Dendritic cell treated with granulocyte-macrophage colony-stimulating factor and Interleukin-4, amounts not matched to agents 40 ng/mL and 50 ng/mL, for 4 days (primary cell): ENCODE data around the gene GPRIN1.

Experiments used
- H3K27ac Mint-ChIP-seq: one replicate; pipeline ENCODE4 v1.8.0; 2022; ENCODE audit warnings: mild to moderate bottlenecking, mixed read lengths
- H3K27me3 Mint-ChIP-seq: one replicate; pipeline ENCODE4 v1.8.0; 2022; ENCODE audit warnings: mild to moderate bottlenecking, mixed read lengths
- H3K36me3 Mint-ChIP-seq: one replicate; pipeline ENCODE4 v1.8.0; 2022; ENCODE audit warnings: low read depth, mixed read lengths
- H3K4me1 Mint-ChIP-seq: one replicate; pipeline ENCODE4 v1.8.0; 2022; ENCODE audit warnings: low read depth, mixed read lengths
- H3K4me3 Mint-ChIP-seq: one replicate; pipeline ENCODE4 v1.8.0; 2022; ENCODE audit warnings: mild to moderate bottlenecking, moderate library complexity, mixed read lengths
- H3K9me3 Mint-ChIP-seq: one replicate; pipeline ENCODE4 v1.8.0; 2022; ENCODE audit warnings: mixed read lengths
- intact Hi-C: fragments of 100-400 bp; cut with micrococcal nuclease; formaldehyde crosslinking; loops from one replicate; pipeline ENCODE4 v1.15.0; 2022

The GPRIN1 gene

GRCh38 chr5:176609724-176610434, at the start of gene GPRIN1:
GPRIN1 (minus strand) TSS chr5:176610156; CDS start chr5:176599834, 10,322 bp downstream.
- H3K27me3 Mint-ChIP-seq, result peaks cover 57% of the 10 kb centered on the region
- H3K27ac Mint-ChIP-seq, result no peak within 1 kb of the TSS
- H3K4me1 Mint-ChIP-seq, result peaks cover 8% of the 10 kb centered on the region
- peak within 1 kb of the TSS; percentile 81 for H3K4me3 Mint-ChIP-seq
- no peaks in the 10 kb centered on the region for H3K9me3 Mint-ChIP-seq
- no peaks in the 10 kb centered on the region for H3K36me3 Mint-ChIP-seq
- intact Hi-C loops, result no loop called here

- no peaks in the 10 kb centered on the region for H3K9me3 Mint-ChIP-seq
- H3K4me3 Mint-ChIP-seq, result no peak overlapping the region
- peaks cover 33% of the 10 kb centered on the region for H3K36me3 Mint-ChIP-seq
- intact Hi-C loops, result loop anchor here (5.0 kb wide), 1 partner anchor 453 kb away; no protein-coding TSS in a partner anchor
- H3K4me1 Mint-ChIP-seq, result peaks cover 23% of the 10 kb centered on the region
- no peak overlapping the region for H3K27ac Mint-ChIP-seq
- H3K27me3 Mint-ChIP-seq, result peaks cover 37% of the 10 kb centered on the region
Measured at GRCh38 chr5:176659512-176659839, 49.5 kb upstream of the GPRIN1 start.

- Mint-ChIP-seq H3K4me3 (peak overlapping the region; percentile 54), H3K4me1 (peaks cover 23% of the 10 kb centered on the region), H3K9me3 (no peaks in the 10 kb centered on the region), H3K27ac (peak overlapping the region; percentile 8), H3K36me3 (peaks cover 35% of the 10 kb centered on the region), H3K27me3 (peaks cover 31% of the 10 kb centered on the region)
- intact Hi-C loops, result loop anchor here (5.0 kb wide), 1 partner anchor 453 kb away; no protein-coding TSS in a partner anchor
Measured at GRCh38 chr5:176658817-176659511, 49.0 kb upstream of the GPRIN1 start.

GRCh38 chr5:176658007-176658599, 48.1 kb upstream of the GPRIN1 start:
- Mint-ChIP-seq H3K27ac (no peak overlapping the region), H3K4me1 (peaks cover 31% of the 10 kb centered on the region), H3K36me3 (peaks cover 44% of the 10 kb centered on the region), H3K27me3 (peaks cover 23% of the 10 kb centered on the region), H3K4me3 (no peak overlapping the region), H3K9me3 (no peaks in the 10 kb centered on the region)
- intact Hi-C loops, result loop anchor here (5.0 kb wide), 1 partner anchor 454 kb away; no protein-coding TSS in a partner anchor

- H3K4me3 Mint-ChIP-seq, result no peak overlapping the region
- intact Hi-C loops, result loop anchor here (5.0 kb wide), 1 partner anchor 456 kb away; no protein-coding TSS in a partner anchor
- no peak overlapping the region for H3K27ac Mint-ChIP-seq
- no peaks in the 10 kb centered on the region for H3K9me3 Mint-ChIP-seq
- H3K27me3 Mint-ChIP-seq, result peaks cover 15% of the 10 kb centered on the region
- peaks cover 49% of the 10 kb centered on the region for H3K36me3 Mint-ChIP-seq
- peaks cover 41% of the 10 kb centered on the region for H3K4me1 Mint-ChIP-seq
Measured at GRCh38 chr5:176656467-176656990, 46.6 kb upstream of the GPRIN1 start.

GRCh38 chr5:176654856-176655255, 44.9 kb upstream of the GPRIN1 start:
- H3K4me1 Mint-ChIP-seq, result peaks cover 49% of the 10 kb centered on the region
- H3K36me3 Mint-ChIP-seq, result peaks cover 49% of the 10 kb centered on the region
- H3K4me3 Mint-ChIP-seq, result no peak overlapping the region
- H3K9me3 Mint-ChIP-seq, result no peaks in the 10 kb centered on the region
- H3K27me3 Mint-ChIP-seq, result peaks cover 10% of the 10 kb centered on the region
- H3K27ac Mint-ChIP-seq, result no peak overlapping the region
- intact Hi-C loops, result loop anchor here (5.0 kb wide), 1 partner anchor 457 kb away; no protein-coding TSS in a partner anchor

GRCh38 chr5:176653401-176654385, 43.7 kb upstream of the GPRIN1 start:
- H3K27ac Mint-ChIP-seq, result peak overlapping the region; percentile 3
- H3K27me3 Mint-ChIP-seq, result peaks cover 2% of the 10 kb centered on the region
- no peak overlapping the region for H3K4me3 Mint-ChIP-seq
- H3K36me3 Mint-ChIP-seq, result peaks cover 49% of the 10 kb centered on the region
- H3K9me3 Mint-ChIP-seq, result no peaks in the 10 kb centered on the region
- peaks cover 45% of the 10 kb centered on the region for H3K4me1 Mint-ChIP-seq
- intact Hi-C loops, result no loop called here

GRCh38 chr5:176652136-176652535, 42.2 kb upstream of the GPRIN1 start:
- no peak overlapping the region for H3K27ac Mint-ChIP-seq

GRCh38 chr5:176651472-176651980, 41.6 kb upstream of the GPRIN1 start:
- Mint-ChIP-seq H3K9me3 (no peaks in the 10 kb centered on the region), H3K36me3 (peaks cover 37% of the 10 kb centered on the region), H3K27ac (no peak overlapping the region), H3K27me3 (no peaks in the 10 kb centered on the region), H3K4me3 (no peak overlapping the region), H3K4me1 (peaks cover 46% of the 10 kb centered on the region)
- intact Hi-C loops, result no loop called here

More at GRCh38 chr5:176652136-176652535, 42.2 kb upstream of the GPRIN1 start:
- Mint-ChIP-seq H3K4me1 (peaks cover 41% of the 10 kb centered on the region), H3K27me3 (no peaks in the 10 kb centered on the region), H3K9me3 (no peaks in the 10 kb centered on the region), H3K36me3 (peaks cover 43% of the 10 kb centered on the region), H3K4me3 (no peak overlapping the region)
- intact Hi-C loops, result no loop called here

GRCh38 chr5:176650354-176650884, 40.5 kb upstream of the GPRIN1 start:
- no peaks in the 10 kb centered on the region for H3K27me3 Mint-ChIP-seq
- peaks cover 52% of the 10 kb centered on the region for H3K4me1 Mint-ChIP-seq
- peaks cover 26% of the 10 kb centered on the region for H3K36me3 Mint-ChIP-seq
- no peak overlapping the region for H3K27ac Mint-ChIP-seq
- no peaks in the 10 kb centered on the region for H3K9me3 Mint-ChIP-seq
- H3K4me3 Mint-ChIP-seq, result no peak overlapping the region
- intact Hi-C loops, result no loop called here

- intact Hi-C loops, result loop anchor here (5.0 kb wide), 1 partner anchor 1584 kb away; the partner anchor contains the start of gene PHYKPL
- Mint-ChIP-seq H3K4me3 (peak overlapping the region; percentile 77), H3K36me3 (peaks cover 11% of the 10 kb centered on the region), H3K27ac (peak overlapping the region; percentile 71), H3K4me1 (peaks cover 49% of the 10 kb centered on the region), H3K9me3 (no peaks in the 10 kb centered on the region), H3K27me3 (peaks cover 6% of the 10 kb centered on the region)
Measured at GRCh38 chr5:176648474-176649194, 38.7 kb upstream of the GPRIN1 start.

- peaks cover 42% of the 10 kb centered on the region for H3K4me1 Mint-ChIP-seq
- peak overlapping the region; percentile 71 for H3K27ac Mint-ChIP-seq
- no peaks in the 10 kb centered on the region for H3K9me3 Mint-ChIP-seq
- peaks cover 8% of the 10 kb centered on the region for H3K27me3 Mint-ChIP-seq
- H3K36me3 Mint-ChIP-seq, result peaks cover 4% of the 10 kb centered on the region
- intact Hi-C loops, result loop anchor here (2.0 to 5.0 kb wide), 2 partner anchors 231 to 1584 kb away; partner anchors contain the start of genes CLTB and PHYKPL
- peak overlapping the region; percentile 77 for H3K4me3 Mint-ChIP-seq
Measured at GRCh38 chr5:176647843-176648473, 38.0 kb upstream of the GPRIN1 start.
